Kidney glomerular epithelial cell (primary cell): ENCODE measurements around the gene CARM1.

Source experiments
- DNase-seq: peaks from one replicate; lab custom pipeline; 2025; lab: John Stamatoyannopoulos, UW

The CARM1 gene

DNA sequence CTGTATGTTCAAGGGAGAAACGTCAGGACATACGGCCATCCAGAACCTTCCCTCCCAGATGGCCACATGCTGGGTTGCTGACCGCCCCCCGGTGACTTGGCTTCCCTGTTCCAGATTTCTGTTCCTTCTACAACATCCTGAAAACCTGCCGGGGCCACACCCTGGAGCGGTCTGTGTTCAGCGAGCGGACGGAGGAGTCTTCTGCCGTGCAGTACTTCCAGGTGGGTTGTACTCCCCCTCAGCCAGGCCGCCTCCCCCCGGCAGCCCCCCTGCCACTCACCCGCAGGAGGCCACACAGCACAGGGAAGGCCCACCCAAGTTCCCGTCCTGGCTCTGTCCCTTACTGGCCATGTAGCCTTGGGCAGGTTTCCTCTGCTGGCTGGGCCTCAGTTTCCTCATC, 36.6 kb downstream of the CARM1 start:
- no peak for DNase-seq

DNA sequence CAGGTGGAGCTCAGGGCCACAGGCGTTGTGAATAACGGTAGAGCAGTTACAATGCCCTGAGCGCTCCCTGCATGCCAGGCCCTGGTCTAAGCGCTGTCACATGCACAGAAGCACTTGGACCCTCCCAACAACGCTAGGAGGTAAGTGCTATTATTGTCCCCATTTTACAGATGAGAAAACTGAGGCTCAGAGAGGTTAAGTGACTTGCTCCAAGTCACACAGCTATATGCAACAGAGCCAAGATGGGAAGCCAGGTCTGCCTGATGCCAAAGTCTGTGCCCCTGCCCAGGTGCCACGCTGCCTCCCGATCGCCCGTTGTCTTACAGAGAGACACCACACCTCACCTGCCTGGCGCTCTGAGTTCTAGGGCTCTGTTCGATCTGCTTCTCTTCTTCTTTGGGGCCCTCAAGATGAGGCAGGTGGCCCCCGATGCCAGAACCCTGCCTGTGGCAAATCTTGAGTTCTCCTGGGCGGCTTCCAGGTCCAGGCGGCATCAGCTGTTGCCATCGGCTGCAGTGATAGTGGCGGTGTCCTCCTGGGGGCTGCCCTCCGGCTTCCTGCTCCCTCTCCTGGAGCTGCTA, 37.1 kb downstream of the CARM1 start:
- DNase-seq, result no peak

DNA sequence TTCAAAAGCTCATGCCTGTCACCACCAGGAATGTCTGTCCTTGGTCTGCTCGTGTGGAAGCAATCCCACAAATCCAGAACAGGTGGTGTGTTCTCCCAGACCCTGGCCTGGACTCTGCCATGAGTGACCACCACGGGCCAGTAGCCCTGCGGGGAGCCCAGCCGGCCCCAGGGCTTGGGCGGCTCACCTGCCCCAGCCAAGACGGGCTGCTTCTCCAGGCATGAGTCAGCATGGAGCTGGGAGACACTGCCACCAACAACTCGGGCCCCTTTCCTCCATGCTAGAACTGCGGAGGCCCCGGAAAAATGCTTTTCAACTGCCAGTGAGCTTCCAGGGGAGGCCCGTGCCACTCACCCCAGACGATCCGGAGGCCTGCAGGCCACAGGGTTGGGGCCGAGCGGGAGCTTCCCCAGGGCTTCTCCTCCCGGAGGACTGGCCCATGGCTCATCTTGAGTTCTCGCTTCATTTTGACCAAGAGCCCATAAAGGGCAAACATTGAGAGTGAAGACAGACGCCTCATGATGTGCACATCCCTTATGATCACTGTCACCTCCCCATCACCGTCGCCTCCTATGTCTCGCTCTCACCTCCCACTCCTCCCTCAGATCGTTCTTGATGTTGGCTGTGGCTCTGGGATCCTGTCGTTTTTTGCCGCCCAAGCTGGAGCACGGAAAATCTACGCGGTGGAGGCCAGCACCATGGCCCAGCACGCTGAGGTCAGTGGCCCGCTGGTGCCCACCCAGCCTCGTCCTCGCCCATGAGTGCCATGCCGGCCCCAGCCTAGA, 40.4 kb downstream of the CARM1 start:
- no peak for DNase-seq

DNA sequence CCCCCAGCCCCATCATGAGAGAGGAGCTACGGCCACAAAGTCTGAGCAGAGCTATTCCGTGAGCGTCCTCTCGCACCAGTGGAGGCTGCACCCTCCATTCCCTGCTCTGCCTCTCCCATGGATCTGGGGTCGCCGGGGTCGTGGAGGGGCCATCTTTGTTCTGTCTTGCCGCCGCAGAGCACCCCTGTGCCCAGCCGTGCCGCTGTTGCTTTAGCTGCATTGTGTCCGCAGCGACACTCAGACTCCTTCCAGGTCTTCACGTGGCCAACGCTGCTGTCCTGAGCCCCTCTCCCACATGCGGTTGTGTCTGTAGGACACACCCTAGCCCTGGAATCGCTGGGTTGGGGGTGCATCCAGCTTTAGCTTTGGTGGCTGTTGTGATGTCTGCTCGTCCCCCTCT, 41.3 kb downstream of the CARM1 start:
- DNase-seq, result no peak

DNA sequence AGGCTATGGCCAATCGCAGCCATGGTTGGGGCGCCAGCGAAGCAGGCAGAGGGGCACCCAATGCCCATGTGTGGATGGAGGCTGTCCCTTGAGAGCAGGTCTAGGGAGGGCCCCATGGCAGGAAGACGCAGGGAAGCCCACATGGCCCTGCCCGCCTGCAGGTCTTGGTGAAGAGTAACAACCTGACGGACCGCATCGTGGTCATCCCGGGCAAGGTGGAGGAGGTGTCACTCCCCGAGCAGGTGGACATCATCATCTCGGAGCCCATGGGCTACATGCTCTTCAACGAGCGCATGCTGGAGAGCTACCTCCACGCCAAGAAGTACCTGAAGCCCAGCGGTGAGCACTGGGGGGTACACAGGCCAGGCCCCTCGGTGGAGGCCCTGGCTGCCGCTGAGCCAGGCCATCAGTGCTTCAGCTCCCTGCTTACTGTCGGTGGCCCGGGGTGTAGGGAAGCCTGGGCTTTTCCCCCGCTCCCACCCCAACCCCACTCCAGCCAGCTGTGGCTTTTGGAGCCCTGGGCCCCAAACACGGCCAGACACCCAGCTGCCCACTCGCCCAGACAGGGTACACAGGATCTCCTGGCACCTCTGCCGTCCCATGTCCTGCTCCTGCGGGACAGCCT, 42.5 kb downstream of the CARM1 start:
- DNase-seq, result no peak

DNA sequence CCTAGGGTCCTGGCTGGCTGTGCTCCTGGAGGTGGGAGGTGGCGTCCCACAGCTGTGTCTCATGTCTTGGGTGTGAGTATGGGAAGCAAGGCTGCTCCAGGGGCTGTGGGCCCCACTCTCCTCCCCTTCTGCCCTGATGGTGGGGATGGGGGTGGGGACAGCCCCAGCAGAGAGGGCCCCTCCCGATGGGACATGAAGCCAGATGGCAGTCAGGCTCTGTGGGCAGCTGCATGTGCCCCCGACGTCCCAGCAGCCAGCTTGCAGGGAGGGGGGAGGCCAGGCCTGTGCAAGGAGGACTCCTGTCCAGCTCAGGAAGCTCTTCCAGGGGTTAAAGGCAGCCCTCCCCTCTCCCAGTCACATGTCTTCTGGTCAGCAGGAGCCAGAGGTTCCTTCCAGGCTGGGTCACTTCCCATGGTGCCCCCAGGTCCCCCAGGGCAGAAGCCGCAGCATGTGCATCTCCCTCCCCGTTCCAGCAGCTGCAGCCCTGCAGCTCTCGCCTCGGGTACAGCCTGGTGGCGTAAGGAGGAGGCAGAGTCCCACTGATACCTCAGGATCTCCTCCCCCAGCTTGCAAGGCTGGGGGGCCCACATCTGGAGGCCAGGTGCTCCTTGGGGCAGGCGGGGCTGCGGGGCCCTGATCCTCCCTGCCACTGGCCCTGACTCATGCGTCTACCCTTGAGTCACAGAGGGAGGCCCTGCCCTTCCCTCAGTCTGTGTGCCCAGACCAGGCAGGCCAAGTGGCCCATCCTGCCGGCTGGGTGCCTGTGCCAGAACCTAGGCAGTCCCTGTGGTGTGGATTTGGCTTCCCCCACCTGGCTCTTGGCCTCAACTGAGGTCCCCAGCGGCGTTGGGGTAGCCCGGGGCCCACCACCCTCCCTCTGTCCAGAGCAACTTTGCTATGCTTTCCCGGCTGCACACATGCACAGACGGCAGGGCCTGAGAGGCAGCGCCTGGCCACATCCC, 44.1 kb downstream of the CARM1 start:
- DNase-seq, result no peak

DNA sequence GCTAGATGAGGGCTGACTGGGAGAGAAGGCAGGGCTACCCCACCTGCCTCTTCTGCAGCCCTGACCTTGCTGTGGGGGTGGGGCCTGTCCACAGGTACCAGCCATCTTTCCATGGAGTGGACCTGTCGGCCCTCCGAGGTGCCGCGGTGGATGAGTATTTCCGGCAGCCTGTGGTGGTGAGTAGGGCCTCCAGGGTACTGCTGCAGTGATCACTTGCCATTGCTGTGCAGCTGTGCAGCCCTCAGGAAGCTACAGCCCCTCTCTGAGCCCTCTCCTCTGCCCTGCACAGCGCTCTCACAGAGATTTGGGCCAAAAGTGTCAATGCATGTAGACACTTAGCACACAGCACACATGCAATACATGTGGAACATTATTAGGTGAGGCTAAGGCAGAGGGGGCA, 45.2 kb downstream of the CARM1 start:
- no peak for DNase-seq

DNA sequence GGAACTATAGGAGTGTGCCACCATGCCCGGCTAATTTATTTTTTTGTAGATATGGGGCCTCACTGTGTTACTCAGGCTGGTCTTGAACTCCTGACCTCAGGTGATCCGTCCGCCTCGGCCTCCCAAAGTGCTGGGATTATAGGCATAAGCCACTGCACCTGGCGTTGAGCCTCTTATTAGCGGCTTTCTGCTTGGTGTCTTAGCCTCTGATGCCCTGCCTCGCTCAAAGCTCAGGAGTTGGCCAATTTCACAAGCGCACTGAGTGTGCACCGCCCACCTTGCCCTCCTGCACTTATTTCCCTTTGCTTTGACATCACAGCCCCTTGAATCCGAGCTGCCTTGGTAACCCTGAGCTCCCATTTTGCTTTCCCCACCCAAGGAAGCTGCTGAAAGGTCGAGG, 47.0 kb downstream of the CARM1 start:
- no peak for DNase-seq

DNA sequence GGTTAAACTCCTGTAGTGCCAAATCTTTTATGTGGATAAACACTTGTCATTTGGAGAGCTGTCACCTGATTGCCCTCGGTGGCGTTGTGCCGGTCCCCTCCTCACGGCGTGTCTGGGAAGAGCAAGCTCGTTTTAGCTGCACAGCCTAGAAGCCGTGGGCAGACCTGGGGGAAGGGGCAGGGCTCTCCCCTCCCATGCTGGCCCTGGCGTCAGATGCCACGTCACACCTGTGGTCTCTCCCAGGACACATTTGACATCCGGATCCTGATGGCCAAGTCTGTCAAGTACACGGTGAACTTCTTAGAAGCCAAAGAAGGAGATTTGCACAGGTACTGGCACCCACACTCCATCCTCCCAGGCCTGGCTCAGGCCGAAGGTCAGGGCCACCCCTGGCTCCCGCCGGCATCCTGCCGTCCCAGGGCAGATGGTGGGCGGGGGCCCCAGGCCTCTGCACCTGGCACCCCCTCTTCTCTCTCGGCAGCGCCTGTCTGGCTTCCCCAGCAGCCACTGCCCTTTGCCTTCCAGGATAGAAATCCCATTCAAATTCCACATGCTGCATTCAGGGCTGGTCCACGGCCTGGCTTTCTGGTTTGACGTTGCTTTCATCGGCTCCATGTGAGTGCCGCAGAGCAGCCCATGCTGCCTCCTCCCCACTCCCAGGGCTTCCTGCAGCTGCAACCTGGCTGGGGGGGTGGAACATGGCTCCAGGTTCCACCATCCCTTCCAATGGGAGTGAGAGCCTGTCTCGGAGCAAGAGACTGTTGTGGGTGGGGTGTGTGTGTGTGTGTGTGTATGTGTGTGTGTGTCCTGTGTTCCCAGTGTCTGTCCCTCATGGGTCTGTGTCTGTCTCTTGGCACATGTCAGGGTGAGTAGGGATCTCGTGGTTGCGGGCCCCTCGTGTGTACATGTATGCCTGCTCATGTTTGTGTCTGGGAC, 48.3 kb downstream of the CARM1 start:
- no peak for DNase-seq

DNA sequence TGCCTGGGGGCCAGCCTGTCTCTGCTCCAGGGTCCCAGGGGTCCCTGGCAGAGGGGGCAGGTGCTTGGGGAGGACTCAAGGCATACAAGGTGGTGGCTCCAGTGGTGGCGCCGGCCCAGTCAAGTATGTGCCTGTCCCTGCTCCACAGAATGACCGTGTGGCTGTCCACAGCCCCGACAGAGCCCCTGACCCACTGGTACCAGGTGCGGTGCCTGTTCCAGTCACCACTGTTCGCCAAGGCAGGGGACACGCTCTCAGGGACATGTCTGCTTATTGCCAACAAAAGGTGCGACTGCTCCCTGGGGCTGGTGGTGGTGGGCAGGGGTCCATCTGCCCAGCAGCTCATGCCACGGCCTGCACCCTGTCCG, 48.9 kb downstream of the CARM1 start:
- DNase-seq, result no peak

DNA sequence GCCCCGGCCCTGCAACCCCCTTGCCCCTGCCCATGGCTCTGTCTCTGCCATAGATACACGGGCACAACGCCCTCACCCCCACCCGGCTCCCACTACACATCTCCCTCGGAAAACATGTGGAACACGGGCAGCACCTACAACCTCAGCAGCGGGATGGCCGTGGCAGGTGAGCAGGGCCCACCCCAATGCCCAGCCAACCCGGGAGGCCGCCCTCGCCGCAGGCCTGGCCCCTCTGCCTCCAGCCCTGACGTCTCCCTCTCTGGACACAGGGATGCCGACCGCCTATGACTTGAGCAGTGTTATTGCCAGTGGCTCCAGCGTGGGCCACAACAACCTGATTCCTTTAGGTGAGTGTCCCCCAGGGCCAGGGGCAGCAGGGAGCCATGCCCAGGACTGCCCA, 49.4 kb downstream of the CARM1 start:
- no peak for DNase-seq

DNA sequence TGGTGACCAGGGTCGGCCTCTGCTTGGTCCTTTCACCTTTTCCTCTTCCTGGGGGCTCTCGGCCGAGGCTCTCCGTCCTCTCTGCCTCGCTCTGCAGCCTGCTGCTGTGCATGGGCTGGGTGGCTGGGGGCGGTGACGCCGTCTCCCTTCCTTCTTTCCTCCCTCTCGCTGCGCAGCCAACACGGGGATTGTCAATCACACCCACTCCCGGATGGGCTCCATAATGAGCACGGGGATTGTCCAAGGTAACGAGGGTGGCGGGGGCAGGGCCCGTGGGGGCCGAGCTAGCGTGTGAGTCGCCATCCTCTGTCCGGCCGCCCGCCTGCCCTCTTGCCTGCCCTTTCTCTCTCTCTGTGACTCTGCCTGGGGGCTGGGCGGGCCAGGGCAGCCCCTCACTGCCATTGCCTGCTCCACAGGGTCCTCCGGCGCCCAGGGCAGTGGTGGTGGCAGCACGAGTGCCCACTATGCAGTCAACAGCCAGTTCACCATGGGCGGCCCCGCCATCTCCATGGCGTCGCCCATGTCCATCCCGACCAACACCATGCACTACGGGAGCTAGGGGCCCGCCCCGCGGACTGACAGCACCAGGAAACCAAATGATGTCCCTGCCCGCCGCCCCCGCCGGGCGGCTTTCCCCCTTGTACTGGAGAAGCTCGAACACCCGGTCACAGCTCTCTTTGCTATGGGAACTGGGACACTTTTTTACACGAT, 50.0 kb downstream of the CARM1 start:
- no peak for DNase-seq

DNA sequence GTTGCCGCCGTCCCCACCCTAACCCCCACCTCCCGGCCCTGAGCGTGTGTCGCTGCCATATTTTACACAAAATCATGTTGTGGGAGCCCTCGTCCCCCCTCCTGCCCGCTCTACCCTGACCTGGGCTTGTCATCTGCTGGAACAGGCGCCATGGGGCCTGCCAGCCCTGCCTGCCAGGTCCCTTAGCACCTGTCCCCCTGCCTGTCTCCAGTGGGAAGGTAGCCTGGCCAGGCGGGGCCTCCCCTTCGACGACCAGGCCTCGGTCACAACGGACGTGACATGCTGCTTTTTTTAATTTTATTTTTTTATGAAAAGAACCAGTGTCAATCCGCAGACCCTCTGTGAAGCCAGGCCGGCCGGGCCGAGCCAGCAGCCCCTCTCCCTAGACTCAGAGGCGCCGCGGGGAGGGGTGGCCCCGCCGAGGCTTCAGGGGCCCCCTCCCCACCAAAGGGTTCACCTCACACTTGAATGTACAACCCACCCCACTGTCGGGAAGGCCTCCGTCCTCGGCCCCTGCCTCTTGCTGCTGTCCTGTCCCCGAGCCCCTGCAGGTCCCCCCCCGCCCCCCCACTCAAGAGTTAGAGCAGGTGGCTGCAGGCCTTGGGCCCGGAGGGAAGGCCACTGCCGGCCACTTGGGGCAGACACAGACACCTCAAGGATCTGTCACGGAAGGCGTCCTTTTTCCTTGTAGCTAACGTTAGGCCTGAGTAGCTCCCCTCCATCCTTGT, 50.7 kb downstream of the CARM1 start:
- no peak for DNase-seq

DNA sequence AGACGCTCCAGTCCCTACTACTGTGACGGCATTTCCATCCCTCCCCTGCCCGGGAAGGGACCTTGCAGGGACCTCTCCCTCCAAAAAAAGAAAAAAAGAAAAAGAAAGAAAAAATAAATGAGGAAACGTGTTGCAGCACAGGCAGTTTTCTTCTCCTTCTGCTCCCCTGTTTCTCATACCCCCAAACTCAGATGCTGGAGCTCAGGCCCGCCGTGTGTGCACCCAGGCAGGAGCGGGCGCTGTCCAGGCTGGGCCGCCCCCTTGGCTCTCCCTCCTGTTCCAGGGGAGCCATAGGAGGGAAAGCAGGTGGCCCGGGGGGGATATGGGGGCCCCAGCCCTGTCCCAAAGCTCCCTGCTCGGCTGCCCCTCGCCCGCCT, 51.3 kb downstream of the CARM1 start:
- no peak for DNase-seq

DNA sequence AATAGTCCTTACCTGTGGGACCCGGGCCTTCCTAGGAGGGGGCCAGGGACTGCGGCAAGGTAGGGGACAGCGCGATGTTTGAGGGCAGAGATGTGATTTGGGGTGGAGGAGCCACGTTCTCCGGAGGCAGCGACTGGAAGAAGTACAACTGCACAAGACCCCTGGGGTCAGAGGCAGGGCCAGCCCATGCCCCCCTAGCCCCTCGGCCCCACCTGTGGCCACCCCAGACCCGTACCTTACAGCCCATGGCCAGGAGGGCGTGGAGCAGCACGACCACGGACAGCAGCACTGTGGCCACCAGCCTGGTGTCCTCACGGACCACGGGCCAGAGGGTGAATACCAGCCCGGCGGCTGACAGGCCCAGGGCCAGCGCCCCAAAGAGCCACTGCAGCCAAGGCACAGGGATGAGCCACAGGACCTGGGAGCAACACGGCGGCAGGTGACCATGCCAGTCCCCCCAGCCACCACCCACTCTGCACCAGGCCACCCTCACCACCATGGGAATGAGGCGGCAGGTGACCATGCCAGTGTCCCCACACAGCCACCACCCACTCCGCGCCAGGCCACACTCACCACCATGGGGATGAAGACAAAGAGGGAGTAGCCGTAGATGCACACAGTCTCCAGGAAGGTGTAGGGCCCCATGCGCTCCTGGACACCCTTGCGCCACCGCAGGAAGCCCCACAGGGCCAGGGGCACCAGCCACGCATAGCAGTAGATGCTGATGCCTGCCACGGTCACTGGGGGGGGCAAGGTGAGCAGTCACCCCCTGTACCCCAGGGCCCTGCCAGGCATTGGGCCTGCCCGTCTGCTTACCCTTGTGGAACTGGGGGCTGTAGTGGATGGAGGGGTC, 52.1 kb downstream of the CARM1 start:
- no peak for DNase-seq

DNA sequence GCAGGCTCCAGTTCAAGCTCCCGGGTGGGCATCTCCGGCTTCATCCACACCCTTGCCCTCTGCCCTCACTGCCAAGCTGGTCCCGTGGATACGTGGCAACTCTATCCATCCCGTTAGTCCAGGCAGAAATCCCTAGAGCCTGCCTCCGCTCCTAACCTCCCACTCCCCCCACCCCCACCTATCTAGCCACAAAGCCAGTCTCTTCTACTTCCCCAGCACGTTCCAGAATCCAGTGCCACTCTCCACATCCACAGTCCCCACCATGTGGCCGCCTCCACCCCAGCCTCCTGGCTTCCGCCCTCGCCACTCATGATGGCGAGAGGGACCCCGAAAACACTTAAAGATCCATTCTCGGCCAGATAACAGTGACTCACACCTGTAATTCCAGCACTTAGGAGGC, 53.2 kb downstream of the CARM1 start:
- no peak for DNase-seq

DNA sequence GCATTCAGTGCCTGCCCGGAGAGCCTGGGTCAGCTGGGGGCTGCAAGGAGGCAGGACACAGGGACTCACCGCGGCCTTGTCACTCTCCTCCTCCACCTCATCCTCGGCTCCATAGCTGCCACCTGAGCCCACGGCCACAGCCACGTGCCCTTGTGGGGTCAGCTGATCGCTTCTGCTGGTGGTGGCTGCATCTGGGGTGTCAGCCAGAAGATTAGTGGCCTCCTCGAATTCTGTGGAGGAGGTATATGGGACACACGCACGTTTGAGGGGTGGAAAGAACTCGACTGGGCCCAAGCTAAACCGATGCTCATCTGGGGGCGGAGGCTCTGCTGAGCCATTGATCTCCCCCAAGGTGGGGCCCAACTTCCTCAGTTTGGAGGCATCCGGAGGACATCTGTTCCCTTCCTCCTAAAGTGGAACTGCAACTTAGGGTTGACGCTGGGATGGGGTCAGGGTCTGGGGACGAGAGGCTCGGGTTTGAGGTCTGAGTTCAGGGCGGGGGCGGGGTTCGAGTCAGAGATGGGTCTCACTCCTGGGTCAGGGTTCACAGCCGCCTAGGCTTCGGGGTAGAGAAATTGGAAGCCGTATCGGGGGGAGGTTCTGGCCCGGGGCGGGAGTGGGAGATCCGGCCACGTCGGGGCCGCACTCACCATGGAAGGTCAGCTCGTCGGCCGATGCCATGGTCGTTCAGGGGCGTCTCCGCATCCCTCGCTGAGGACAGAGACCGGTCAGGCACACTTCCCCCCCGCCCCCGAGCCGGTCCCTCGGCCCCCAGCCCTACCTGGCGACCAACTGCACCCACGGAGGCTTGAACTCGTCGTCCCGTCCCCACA, 56.6 kb downstream of the CARM1 start:
- DNase-seq, result no peak
